WERI-Rb-1 (cell line): Measurements from ENCODE around the gene DENND1A.
A peak's percentile ranks its signal among the peaks of the same experiment; 100 is the strongest.

Source experiments
- DNase-seq: peaks from one replicate; pipeline ENCODE4 v3.0.0-alpha.2; 2020
- H3K27ac ChIP-seq: fragments of 250-450 bp; sonication (Bioruptor Pico); 2 replicates; pipeline ENCODE4 v1.5.1; 2020; ENCODE audit warnings: mild to moderate bottlenecking, moderate library complexity
- H3K27me3 ChIP-seq: fragments of 250-450 bp; sonication (Bioruptor Pico); 2 replicates; pipeline ENCODE4 v1.5.1; 2021; ENCODE audit warnings: mild to moderate bottlenecking, low read depth, moderate library complexity; ENCODE audit not compliant: insufficient read depth, severe bottlenecking
- H3K36me3 ChIP-seq: fragments of 250-450 bp; sonication (Bioruptor Pico); 2 replicates; pipeline ENCODE4 v1.5.1; 2020; ENCODE audit warnings: mild to moderate bottlenecking, moderate library complexity
- H3K4me3 ChIP-seq: 2 replicates; pipeline ENCODE4 v1.5.1; 2011; ENCODE audit warnings: low read depth, mild to moderate bottlenecking, control low read depth, low read length
- H3K9me3 ChIP-seq: fragments of 250-450 bp; sonication (Bioruptor Pico); 2 replicates; pipeline ENCODE4 v1.5.1; 2021; ENCODE audit warnings: mild to moderate bottlenecking, moderate library complexity; ENCODE audit not compliant: severe bottlenecking
- TF ChIP-seq, protein P1 (sequence below): IDR thresholded peaks from 2 replicates; pipeline ENCODE4 v1.5.1; 2011; ENCODE audit warnings: low read depth, mild to moderate bottlenecking, control low read depth, inconsistent platforms, low read length

Gene DENND1A

DNA sequence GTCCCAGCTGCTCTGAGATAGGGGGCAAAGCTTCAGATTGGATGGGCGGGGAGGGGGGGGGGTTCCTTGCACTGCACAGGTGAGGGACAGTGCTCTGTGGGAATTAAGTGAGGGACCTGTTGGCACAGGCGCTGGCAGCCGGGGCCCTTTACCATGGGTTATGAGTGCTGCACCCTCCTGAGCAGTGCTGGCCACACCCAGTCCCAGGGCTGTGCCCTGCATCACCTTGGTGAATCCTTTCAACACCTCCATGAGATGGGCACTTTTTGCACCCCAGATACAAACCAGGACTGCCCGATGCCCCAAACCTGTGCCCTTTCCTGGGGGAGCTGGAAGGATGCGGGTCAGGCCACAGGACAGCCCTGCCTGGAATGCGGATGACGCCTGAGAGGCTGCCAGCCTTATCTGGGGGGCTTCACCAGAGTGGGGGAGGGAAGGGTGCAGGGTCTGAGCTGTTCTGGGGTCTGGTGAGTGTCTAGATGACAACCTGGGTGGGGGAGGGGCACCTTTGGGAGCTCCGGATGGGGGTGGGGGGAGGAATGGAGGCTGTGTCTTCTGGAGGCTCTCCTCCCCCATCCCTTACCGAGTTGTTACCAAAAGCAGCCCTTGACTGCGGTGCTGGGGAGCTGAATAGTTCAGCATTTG lies 568.7 kb downstream of the DENND1A start:
- H3K9me3 ChIP-seq: no peaks in the 10 kb centered on the region
- H3K4me3 ChIP-seq: no peak overlapping the region
- H3K36me3 ChIP-seq: peaks cover 20% of the 10 kb centered on the region
- TF ChIP-seq, protein P1, sequence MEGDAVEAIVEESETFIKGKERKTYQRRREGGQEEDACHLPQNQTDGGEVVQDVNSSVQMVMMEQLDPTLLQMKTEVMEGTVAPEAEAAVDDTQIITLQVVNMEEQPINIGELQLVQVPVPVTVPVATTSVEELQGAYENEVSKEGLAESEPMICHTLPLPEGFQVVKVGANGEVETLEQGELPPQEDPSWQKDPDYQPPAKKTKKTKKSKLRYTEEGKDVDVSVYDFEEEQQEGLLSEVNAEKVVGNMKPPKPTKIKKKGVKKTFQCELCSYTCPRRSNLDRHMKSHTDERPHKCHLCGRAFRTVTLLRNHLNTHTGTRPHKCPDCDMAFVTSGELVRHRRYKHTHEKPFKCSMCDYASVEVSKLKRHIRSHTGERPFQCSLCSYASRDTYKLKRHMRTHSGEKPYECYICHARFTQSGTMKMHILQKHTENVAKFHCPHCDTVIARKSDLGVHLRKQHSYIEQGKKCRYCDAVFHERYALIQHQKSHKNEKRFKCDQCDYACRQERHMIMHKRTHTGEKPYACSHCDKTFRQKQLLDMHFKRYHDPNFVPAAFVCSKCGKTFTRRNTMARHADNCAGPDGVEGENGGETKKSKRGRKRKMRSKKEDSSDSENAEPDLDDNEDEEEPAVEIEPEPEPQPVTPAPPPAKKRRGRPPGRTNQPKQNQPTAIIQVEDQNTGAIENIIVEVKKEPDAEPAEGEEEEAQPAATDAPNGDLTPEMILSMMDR: no peak
- DNase-seq: no peak
- H3K27me3 ChIP-seq: no peaks in the 10 kb centered on the region
- peak overlapping the region; percentile 85 for H3K27ac ChIP-seq

DNA sequence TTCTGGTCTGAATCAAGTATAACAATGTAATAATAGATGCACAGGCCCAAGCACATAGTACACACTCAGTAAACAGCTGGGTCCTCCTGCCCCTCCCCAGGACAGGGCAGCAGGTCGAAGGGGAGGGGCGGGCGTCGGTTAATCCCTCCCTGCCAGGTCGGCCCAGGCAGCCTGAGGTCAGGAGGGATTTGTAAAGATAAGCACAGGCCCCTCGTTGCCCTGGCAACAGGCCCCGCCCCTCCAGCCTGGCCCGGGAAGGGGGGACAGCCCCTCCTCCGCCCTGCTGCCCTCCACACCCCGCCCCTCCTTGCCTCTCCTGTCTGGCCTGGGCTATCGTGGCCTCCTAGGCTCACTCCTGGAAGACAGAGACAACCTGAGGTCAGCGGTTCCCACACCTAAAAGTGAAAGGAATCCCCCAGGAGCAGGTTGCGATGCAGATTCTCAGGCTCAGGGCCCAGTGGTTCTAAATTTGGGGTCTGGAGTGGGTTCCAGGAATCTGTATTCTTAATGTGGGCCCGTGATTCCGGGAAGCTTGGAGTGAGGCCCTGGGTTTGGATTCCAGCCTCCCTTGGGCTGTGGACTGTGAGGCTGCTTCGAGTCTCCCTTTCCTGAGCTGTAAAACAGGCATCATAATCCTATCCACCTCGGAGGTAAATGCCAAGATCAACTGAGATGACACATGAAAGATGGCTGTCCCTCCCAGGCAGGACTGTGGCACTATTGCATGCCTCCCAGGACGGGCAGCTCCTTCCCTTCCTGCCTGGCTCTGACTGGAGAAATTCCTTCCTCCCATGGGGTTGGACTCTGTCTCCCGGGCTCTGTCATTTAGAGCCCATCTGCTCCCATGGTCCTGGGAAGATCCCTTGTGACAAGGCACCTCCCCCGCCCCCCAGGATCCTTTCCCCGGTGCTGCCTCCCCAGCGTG lies 569.5 kb downstream of the DENND1A start:
- peak; percentile 100 for DNase-seq
- no peaks in the 10 kb centered on the region for H3K27me3 ChIP-seq
- H3K4me3 ChIP-seq: peak overlapping the region; percentile 49
- peak overlapping the region; percentile 85 for H3K27ac ChIP-seq
- TF ChIP-seq, protein P1: no peak
- peaks cover 15% of the 10 kb centered on the region for H3K36me3 ChIP-seq
- no peaks in the 10 kb centered on the region for H3K9me3 ChIP-seq

DNA sequence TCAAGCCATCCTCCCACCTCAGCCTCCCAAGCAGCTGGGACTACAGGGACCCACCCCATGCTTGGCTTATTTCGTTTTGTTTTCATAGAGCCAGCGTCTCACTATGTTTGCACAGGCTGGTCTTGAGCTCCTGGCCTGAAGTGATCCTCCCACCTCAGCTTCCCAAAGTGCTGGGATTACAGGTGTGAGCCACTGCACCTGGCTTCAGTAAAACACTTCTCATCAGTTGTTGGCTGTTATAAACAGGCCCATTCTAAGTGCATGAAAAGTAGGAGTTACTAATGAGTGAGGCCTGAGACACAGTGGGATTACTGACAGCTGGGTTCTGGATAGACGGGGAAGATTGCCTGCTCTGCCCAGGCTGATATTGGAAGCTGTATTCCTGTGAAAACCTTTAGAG lies 570.4 kb downstream of the DENND1A start:
- H3K9me3 ChIP-seq: no peaks in the 10 kb centered on the region
- H3K27me3 ChIP-seq: no peaks in the 10 kb centered on the region
- TF ChIP-seq, protein P1: no peak
- no peak overlapping the region for H3K4me3 ChIP-seq
- DNase-seq: no peak
- peak overlapping the region; percentile 85 for H3K27ac ChIP-seq
- peaks cover 11% of the 10 kb centered on the region for H3K36me3 ChIP-seq

DNA sequence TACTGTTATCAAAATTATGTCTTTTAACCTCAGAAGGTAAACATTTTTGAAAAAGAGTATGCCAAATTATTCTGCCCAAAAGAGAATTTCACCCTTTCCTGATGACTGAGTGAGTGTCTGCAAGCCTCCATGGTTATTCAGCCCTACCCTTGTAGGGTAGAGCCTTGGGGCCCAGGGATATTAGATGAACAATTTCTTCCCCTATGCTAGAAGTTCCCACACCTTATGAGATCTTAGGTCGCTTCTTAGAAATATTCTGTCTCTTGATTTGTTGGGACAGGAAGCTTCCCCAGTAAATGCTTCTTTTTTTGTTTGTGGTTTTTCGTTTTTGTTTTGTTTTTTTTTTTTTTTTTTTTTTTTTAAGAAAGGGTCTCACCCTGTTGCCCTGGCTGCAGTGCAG lies 570.8 kb downstream of the DENND1A start:
- Histone ChIP-seq H3K27me3 (no peaks in the 10 kb centered on the region), H3K27ac (peak overlapping the region; percentile 85), H3K9me3 (no peaks in the 10 kb centered on the region), H3K36me3 (peaks cover 11% of the 10 kb centered on the region), H3K4me3 (no peak overlapping the region)
- no peak for DNase-seq
- TF ChIP-seq, protein P1: no peak

DNA sequence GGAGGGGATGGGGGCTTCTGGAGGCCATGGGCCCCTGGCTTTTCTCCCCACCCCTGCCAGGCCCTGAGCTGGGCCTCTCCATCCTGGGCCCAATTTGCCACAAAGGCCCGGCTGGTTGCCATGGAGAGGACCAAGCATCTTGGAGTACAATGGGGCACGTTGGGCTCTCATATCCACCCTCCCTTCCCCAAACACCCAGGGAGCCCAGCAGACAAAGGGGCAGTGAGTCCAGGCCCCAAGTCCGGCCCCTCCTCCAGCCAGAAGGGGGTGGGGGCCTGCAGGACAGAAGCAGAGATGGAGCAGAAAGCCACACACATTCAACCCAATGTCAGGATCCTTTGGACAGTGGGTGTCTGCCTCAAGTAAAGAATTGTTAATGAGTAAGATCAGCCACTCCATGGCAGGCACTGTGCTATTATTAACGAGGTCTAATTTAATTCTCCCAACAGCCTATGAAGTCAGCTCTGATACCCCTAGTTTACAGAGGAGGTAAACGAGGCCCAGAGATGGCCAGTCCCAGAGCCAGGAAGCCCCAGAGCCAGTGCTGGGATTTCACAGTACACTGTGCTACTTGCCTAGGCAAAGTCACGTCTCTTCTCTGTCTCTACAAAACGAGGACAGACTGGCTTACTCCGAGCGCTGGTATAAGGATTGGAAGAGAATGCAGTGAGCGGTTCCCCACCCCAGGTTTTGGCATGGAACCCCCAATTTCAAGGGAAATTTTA lies 571.6 kb downstream of the DENND1A start:
- DNase-seq: no peak
- Histone ChIP-seq H3K9me3 (no peaks in the 10 kb centered on the region), H3K27ac (peak overlapping the region; percentile 85), H3K36me3 (peaks cover 6% of the 10 kb centered on the region), H3K27me3 (no peaks in the 10 kb centered on the region), H3K4me3 (no peak overlapping the region)
- TF ChIP-seq, protein P1: no peak
